MM.1S (cell line): Measurements from ENCODE around the gene MROH7.

Experiments used
- DNase-seq: peaks from one replicate; pipeline ENCODE4 v3.0.0-alpha.2; 2015
- H2AFZ ChIP-seq: fragments of 300-600 bp; sonication (generic); 2 replicates; pipeline ENCODE4 v1.6.0; 2016; ENCODE audit warnings: antibody characterized with exemption, low read length
- H3F3A ChIP-seq: fragments of 300-600 bp; sonication (generic); 2 replicates; pipeline ENCODE4 v1.6.1; 2016; ENCODE audit warnings: mild to moderate bottlenecking, antibody characterized with exemption, low read length, moderate library complexity, mixed read lengths; ENCODE audit not compliant: insufficient read depth
- H3K27ac ChIP-seq: fragments of 300-600 bp; sonication (generic); 2 replicates; pipeline ENCODE4 v1.5.1; 2016; ENCODE audit warnings: mild to moderate bottlenecking, low read length
- H3K27me3 ChIP-seq: fragments of 300-600 bp; sonication (generic); replicated peaks from 2 replicates; pipeline ENCODE4 v1.6.0; 2016; ENCODE audit warnings: low read length; ENCODE audit not compliant: insufficient read depth
- H3K36me3 ChIP-seq: fragments of 300-600 bp; sonication (generic); replicated peaks from 2 replicates; pipeline ENCODE4 v1.6.1; 2016; ENCODE audit warnings: mild to moderate bottlenecking, low read length, mixed read lengths; ENCODE audit not compliant: insufficient read depth
- H3K4me1 ChIP-seq: fragments of 300-600 bp; sonication (generic); 2 replicates; pipeline ENCODE4 v1.6.1; 2016; ENCODE audit warnings: low read length, mixed read lengths
- H3K4me2 ChIP-seq: fragments of 300-600 bp; sonication (generic); 2 replicates; pipeline ENCODE4 v1.6.0; 2016; ENCODE audit warnings: low read depth, low read length
- H3K4me3 ChIP-seq: fragments of 300-600 bp; sonication (generic); 2 replicates; pipeline ENCODE4 v1.5.1; 2016; ENCODE audit warnings: low read length, mixed read lengths
- H3K79me2 ChIP-seq: fragments of 300-600 bp; sonication (generic); 2 replicates; pipeline ENCODE4 v1.6.1; 2016; ENCODE audit warnings: mixed run types, low read length, mixed read lengths
- H3K9ac ChIP-seq: fragments of 300-600 bp; sonication (generic); 2 replicates; pipeline ENCODE4 v1.6.1; 2016; ENCODE audit warnings: low read length, mixed read lengths
- H3K9me2 ChIP-seq: fragments of 300-600 bp; sonication (generic); replicated peaks from 2 replicates; pipeline ENCODE4 v1.6.1; 2016; ENCODE audit warnings: mild to moderate bottlenecking, low read length, mixed read lengths; ENCODE audit not compliant: insufficient read depth
- H3K9me3 ChIP-seq: fragments of 300-600 bp; sonication (generic); replicated peaks from 2 replicates; pipeline ENCODE4 v1.6.1; 2016; ENCODE audit warnings: mild to moderate bottlenecking, low read length, mixed read lengths; ENCODE audit not compliant: insufficient read depth
- H4K20me1 ChIP-seq: fragments of 300-600 bp; sonication (generic); 2 replicates; pipeline ENCODE4 v1.6.1; 2016; ENCODE audit warnings: mild to moderate bottlenecking, low read length, moderate library complexity, mixed read lengths; ENCODE audit not compliant: insufficient read depth
- CTCF ChIP-seq: fragments of 300-600 bp; sonication (generic); IDR thresholded peaks from 2 replicates; pipeline ENCODE4 v1.5.1; 2016; ENCODE audit warnings: antibody characterized with exemption, low read length, mixed read lengths
- EZH2 ChIP-seq: fragments of 300-600 bp; sonication (generic); optimal IDR thresholded peaks from 2 replicates; pipeline ENCODE3; 2017; ENCODE audit warnings: low read depth, mild to moderate bottlenecking, antibody characterized with exemption, low read length, mixed read lengths
- EZH2phosphoT487 ChIP-seq: fragments of 300-600 bp; sonication (generic); IDR thresholded peaks from 2 replicates; pipeline ENCODE4 v1.6.1; 2018; ENCODE audit warnings: antibody characterized with exemption, low read length

MROH7 gene

GRCh38 chr1:54640863-54641836 lies at the start of gene MROH7:
Gene MROH7, plus strand, starts transcription at chr1:54641786. Its CDS starts 11,141 bp downstream, at chr1:54652927.
- Histone ChIP-seq H4K20me1 (no peaks in the 10 kb centered on the region), H3K9me2 (no peaks in the 10 kb centered on the region), H3K9me3 (no peaks in the 10 kb centered on the region), H3K9ac (no peak within 1 kb of the TSS), H3K4me3 (no peak within 1 kb of the TSS), H3K79me2 (no peaks in the 10 kb centered on the region), H3K27ac (no peak within 1 kb of the TSS), H3K27me3 (no peaks in the 10 kb centered on the region), H3F3A (no peaks in the 10 kb centered on the region), H3K4me2 (no peak within 1 kb of the TSS), H2AFZ (no peak within 1 kb of the TSS), H3K4me1 (no peaks in the 10 kb centered on the region), H3K36me3 (no peaks in the 10 kb centered on the region)
- no peak for TF ChIP-seq CTCF
- TF ChIP-seq EZH2 = no peak
- no peak for TF ChIP-seq EZH2phosphoT487
- DNase-seq = no peak

- H3K9me2 ChIP-seq = no peaks in the 10 kb centered on the region
- H3K36me3 ChIP-seq = no peaks in the 10 kb centered on the region
- no peak overlapping the region for H3K4me3 ChIP-seq
- H3K4me1 ChIP-seq = no peaks in the 10 kb centered on the region
- H3K9ac ChIP-seq = no peak overlapping the region
- H3K27ac ChIP-seq = no peak overlapping the region
- no peaks in the 10 kb centered on the region for H3K9me3 ChIP-seq
- no peak for DNase-seq
- TF ChIP-seq EZH2phosphoT487 (no peak), EZH2 (no peak), CTCF (no peak)
- H2AFZ ChIP-seq = no peak overlapping the region
- H3K79me2 ChIP-seq = no peaks in the 10 kb centered on the region
- no peaks in the 10 kb centered on the region for H3K27me3 ChIP-seq
- H3F3A ChIP-seq = no peaks in the 10 kb centered on the region
- H3K4me2 ChIP-seq = no peak overlapping the region
- no peaks in the 10 kb centered on the region for H4K20me1 ChIP-seq
Observed at GRCh38 chr1:54593571-54594160, 47.9 kb upstream of the MROH7 start.

GRCh38 chr1:54594463-54594862 lies 47.1 kb upstream of the MROH7 start:
- no peaks in the 10 kb centered on the region for H3K36me3 ChIP-seq
- no peak overlapping the region for H3K9ac ChIP-seq
- no peaks in the 10 kb centered on the region for H3F3A ChIP-seq
- no peaks in the 10 kb centered on the region for H3K4me1 ChIP-seq
- H3K9me2 ChIP-seq = no peaks in the 10 kb centered on the region
- no peaks in the 10 kb centered on the region for H4K20me1 ChIP-seq
- no peaks in the 10 kb centered on the region for H3K27me3 ChIP-seq
- TF ChIP-seq CTCF (no peak), EZH2phosphoT487 (no peak), EZH2 (no peak)
- H3K27ac ChIP-seq = no peak overlapping the region
- H2AFZ ChIP-seq = no peak overlapping the region
- H3K9me3 ChIP-seq = no peaks in the 10 kb centered on the region
- no peak for DNase-seq
- H3K79me2 ChIP-seq = no peaks in the 10 kb centered on the region
- H3K4me2 ChIP-seq = no peak overlapping the region
- no peak overlapping the region for H3K4me3 ChIP-seq
